K562 (cell line): ENCODE results near the gene MBD1. TPM values are rescaled to one million over a fixed set of nuclear protein-coding genes. Genes with fewer than 3 reads are reported as not detected.

Experiments
- ATAC-seq: fragments of 200-7000 bp; cut with Tn5 transposase; 3 replicates; pipeline ENCODE4 v1.9.1; 2020; ENCODE audit warnings: moderate library complexity
- BruUV-seq: library from RNA; stranded (reverse); fragments of 400-500 nt; replicated peaks from 2 replicates; lab custom pipeline; 2021; lab: Mats Ljungman, UMichigan
- CTCF ChIA-PET: fragments of 300-600 bp; formaldehyde crosslinking; extraction: SDS; loops from one replicate; lab custom pipeline; 2021; ENCODE audit warnings: low intra/inter-chr PET ratio; lab: Yijun Ruan, JAX
- POLR2A ChIA-PET: fragments of 300-600, 350-650 bp; sonication (Branson Sonifier 250); formaldehyde crosslinking; extraction: SDS; loops from one replicate; lab custom pipeline; 2021; ENCODE audit warnings: antibody characterized with exemption, inconsistent platforms; lab: Yijun Ruan, JAX
- DNase-seq, 4 experiments: peaks; one replicate each; pipeline versions ENCODE4 v3.0.0 to v3.0.0-alpha.2; 2011 to 2018; ENCODE audit warnings: low spot score in 3 of 4, mixed read lengths in 3 of 4; ENCODE audit errors: extremely low read depth in 1 of 4
- FAIRE-seq: peaks from 2 replicates; lab custom pipeline; 2011; peaks lifted over from hg19 to GRCh38; lab: Jason Lieb, UNC
- H2AFZ ChIP-seq: 2 replicates; pipeline ENCODE4 v1.6.0; 2011; ENCODE audit warnings: low read depth, low read length, control low read depth, inconsistent platforms
- H3K27ac ChIP-seq: fragments of 200-600 bp; 3 replicates; pipeline ENCODE4 v1.8.0; 2011; ENCODE audit warnings: low read depth, mild to moderate bottlenecking, control low read depth, inconsistent platforms, low read length, moderate library complexity, mixed read lengths; ENCODE audit errors: extremely low read depth
- H3K27me3 ChIP-seq, 2 experiments: fragments of 300-600 bp in 1 of 2; 2 replicates in 1 of 2; 3 replicates in 1 of 2; pipeline versions ENCODE4 v1.6.0 to v1.8.0; 2011; ENCODE audit warnings: inconsistent platforms in 2 of 2, low read length in 2 of 2, mild to moderate bottlenecking in 1 of 2, mixed read lengths in 1 of 2, moderate library complexity in 1 of 2; ENCODE audit not compliant: control insufficient read depth in 2 of 2, insufficient read depth in 2 of 2
- H3K36me3 ChIP-seq: fragments of 300-600 bp; 3 replicates; pipeline ENCODE4 v1.8.0; 2011; ENCODE audit warnings: mild to moderate bottlenecking, low read length, inconsistent platforms; ENCODE audit not compliant: control insufficient read depth, insufficient read depth
- H3K4me1 ChIP-seq, 2 experiments: fragments of 200-600 bp in 1 of 2; replicated peaks in 1 of 2; 2 replicates in 1 of 2; 3 replicates in 1 of 2; pipeline versions ENCODE4 v1.5.1 to v1.8.0; 2011; ENCODE audit warnings: inconsistent platforms in 2 of 2, low read length in 2 of 2, mild to moderate bottlenecking in 1 of 2, mixed read lengths in 1 of 2, moderate library complexity in 1 of 2; ENCODE audit not compliant: control insufficient read depth in 2 of 2, insufficient read depth in 2 of 2
- H3K4me2 ChIP-seq: 2 replicates; pipeline ENCODE4 v1.6.1; 2011; ENCODE audit warnings: low read length, control low read depth, inconsistent platforms, mixed read lengths; ENCODE audit not compliant: insufficient read depth
- H3K4me3 ChIP-seq: fragments of 200-600 bp; sonication (generic), shearing (Covaris generic); 2 replicates; pipeline ENCODE4 v1.5.1; 2016; ENCODE audit warnings: control low read depth, inconsistent platforms
- H3K79me2 ChIP-seq: fragments of 200-600 bp; 3 replicates; pipeline ENCODE4 v1.8.0; 2011; ENCODE audit warnings: low read length, inconsistent platforms; ENCODE audit not compliant: control insufficient read depth, insufficient read depth
- H3K9ac ChIP-seq, 2 experiments: 2 replicates each; pipeline versions ENCODE4 v1.6.0 to v1.6.1; 2011; ENCODE audit warnings: low read depth in 2 of 2, low read length in 2 of 2, control low read depth in 1 of 2, inconsistent platforms in 1 of 2, mild to moderate bottlenecking in 1 of 2, mixed read lengths in 1 of 2; ENCODE audit not compliant: insufficient read depth in 1 of 2
- H3K9me1 ChIP-seq: one replicate; pipeline ENCODE4 v1.6.0; 2011; ENCODE audit warnings: inconsistent platforms, mild to moderate bottlenecking, low read length, moderate library complexity; ENCODE audit not compliant: control insufficient read depth, insufficient read depth
- H3K9me3 ChIP-seq: replicated peaks from 2 replicates; pipeline ENCODE4 v1.5.1; 2011; ENCODE audit warnings: low read depth, low read length, inconsistent platforms; ENCODE audit not compliant: control insufficient read depth, insufficient read depth
- H4K20me1 ChIP-seq: replicated peaks from 2 replicates; pipeline ENCODE4 v1.6.1; 2011; ENCODE audit warnings: low read length, inconsistent platforms, mixed read lengths; ENCODE audit not compliant: control insufficient read depth, insufficient read depth
- ATF1 ChIP-seq, 2 experiments: fragments of 450-650 bp in 1 of 2; IDR thresholded peaks; 2 replicates each; pipeline ENCODE4 v1.6.1; 2016; ENCODE audit warnings: missing compliant biosample characterization in 1 of 2, missing genetic modification characterization in 1 of 2
- BMI1 ChIP-seq: fragments of 150-350 bp; IDR thresholded peaks from 2 replicates; pipeline ENCODE4 v1.6.1; 2014; ENCODE audit warnings: low read length
- E2F3 ChIP-seq: fragments of 250-450 bp; sonication (Bioruptor Pico); IDR thresholded peaks from 2 replicates; pipeline ENCODE4 v1.4.0; 2020; ENCODE audit warnings: mild to moderate bottlenecking
- MTF1 ChIP-seq: fragments of 250-450 bp; sonication (Bioruptor Pico); IDR thresholded peaks from 2 replicates; pipeline ENCODE4 v1.9.0; 2021; ENCODE audit warnings: moderate library complexity, mild to moderate bottlenecking, inconsistent platforms, borderline replicate concordance
- PYGO2 ChIP-seq: fragments of 450-650 bp; IDR thresholded peaks from 2 replicates; pipeline ENCODE4 v1.6.1; 2016; ENCODE audit warnings: mild to moderate bottlenecking, missing genetic modification characterization, moderate library complexity, missing compliant biosample characterization
- RB1 ChIP-seq: fragments of 450-650 bp; IDR thresholded peaks from 2 replicates; pipeline ENCODE4 v1.6.1; 2017; ENCODE audit warnings: low read depth, mild to moderate bottlenecking
- SMAD2 ChIP-seq: fragments of 150-350 bp; IDR thresholded peaks from 2 replicates; pipeline ENCODE4 v1.6.1; 2014; ENCODE audit warnings: low read depth, mild to moderate bottlenecking, low read length
- ZBTB17 ChIP-seq: fragments of 450-650 bp; formaldehyde crosslinking; IDR thresholded peaks from 2 replicates; pipeline ENCODE4 v1.4.0; 2020; ENCODE audit warnings: mild to moderate bottlenecking
- ZNF23 ChIP-seq: fragments of 250-450 bp; sonication (Bioruptor Pico); IDR thresholded peaks from 2 replicates; pipeline ENCODE4 v1.4.0; 2020; ENCODE audit warnings: mild to moderate bottlenecking
- in situ Hi-C: fragments of 300-500 bp; cut with MboI; formaldehyde crosslinking; loops from 4 replicates; pipeline ENCODE4 v1.15.0; 2018; ENCODE audit warnings: inconsistent platforms, mixed read lengths
- intact Hi-C: fragments of 100-400 bp; cut with micrococcal nuclease; formaldehyde crosslinking; loops from 2 replicates; pipeline ENCODE4 v1.14.2; 2022
- polyA plus RNA-seq, 8 experiments: library from polyadenylated mRNA; depleted of rRNA in 4 of 8; stranded (reverse) in 5 of 8; unstranded in 3 of 8; fragments of >200 nt; fragmentation: Nextera tagmentation in 2 of 8; fragmentation: Illumina TruSeq in 1 of 8; extraction: Ambion mirVana in 2 of 8; extraction: Trizol in 1 of 8; gene quantifications; 2 replicates each; pipeline versions ENCODE4 v1.2.1 to v1.2.3, GENCODE V29; 2011 to 2014; ENCODE audit warnings: inconsistent platforms in 1 of 8, missing spikeins in 1 of 8
- total RNA-seq, 7 experiments: library from RNA; depleted of rRNA in 6 of 7; stranded (reverse); fragments of >200 nt in 6 of 7; fragmentation: Illumina TruSeq in 2 of 7; extraction: Trizol in 2 of 7; gene quantifications; 2 replicates each; pipeline versions ENCODE4 v1.2.1 to v1.2.3, GENCODE V29; 2011 to 2021; ENCODE audit warnings: low replicate concordance in 1 of 7
- TF ChIP-seq, protein P1 (sequence below), 2 experiments: fragments of 450-650 bp in 1 of 2; IDR thresholded peaks; 2 replicates each; pipeline ENCODE4 v1.6.1; 2011 to 2017; ENCODE audit warnings: low read depth in 2 of 2, antibody characterized with exemption in 1 of 2, borderline replicate concordance in 1 of 2, low read length in 1 of 2, mild to moderate bottlenecking in 1 of 2, mixed read lengths in 1 of 2; ENCODE audit not compliant: control insufficient read depth in 1 of 2

MBD1 gene
- total and polyA plus RNA-seq, 9 of the 15 experiments (the other 6 are each of a cell fraction or from before 2014, with no cell fraction given), result 3.0 to 59.7 (median 31.7) TPM

DNA sequence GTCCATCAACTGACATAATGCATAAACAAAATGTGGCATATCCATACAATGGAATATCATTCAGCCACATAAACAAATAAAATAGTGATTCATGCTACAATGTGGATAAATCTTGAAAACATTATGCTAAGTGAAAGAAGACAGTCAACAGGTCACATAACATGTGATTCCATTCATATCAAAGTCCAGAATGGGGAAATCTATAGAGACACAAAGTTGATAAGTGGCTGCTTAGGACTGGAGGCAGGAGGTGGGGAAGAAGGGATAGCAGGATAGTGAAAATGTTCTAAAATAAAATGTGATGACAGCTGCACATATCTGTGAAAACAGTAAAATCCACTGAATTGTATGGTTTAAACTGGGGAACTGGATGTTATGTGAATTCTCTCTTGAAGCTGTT lies 33.8 kb downstream of the MBD1 start:
- ATAC-seq (no peak), DNase-seq (no peak), FAIRE-seq (no peak)
- Histone ChIP-seq H3K27ac (no peak overlapping the region), H3K4me3 (no peak overlapping the region), H3K27me3 (no peaks in the 10 kb centered on the region), H3K4me1 (no peaks in the 10 kb centered on the region), H4K20me1 (no peaks in the 10 kb centered on the region), H3K4me2 (no peak overlapping the region), H2AFZ (no peak overlapping the region), H3K79me2 (no peaks in the 10 kb centered on the region), H3K9me3 (no peaks in the 10 kb centered on the region), H3K9me1 (no peaks in the 10 kb centered on the region), H3K9ac (no peak overlapping the region), H3K36me3 (no peaks in the 10 kb centered on the region)
- ChIA-PET POLR2A (no interaction called here), CTCF (no interaction called here)
- BruUV-seq, result no TSS peak
- in situ Hi-C loops (no loop called here), intact Hi-C loops (no loop called here)
- TF ChIP-seq RB1 (no peak), BMI1 (no peak), ZNF23 (CRISPR knock-in tag) (no peak), SMAD2 (no peak), ATF1 (CRISPR knock-in tag; IDR thresholded peaks at IDR 0.05) (no peak), ATF1 (tag; IDR thresholded peaks at IDR 0.05) (no peak), E2F3 (CRISPR knock-in tag) (no peak), PYGO2 (tag) (no peak), ZBTB17 (CRISPR knock-in tag) (no peak), MTF1 (CRISPR knock-in tag) (no peak)
- TF ChIP-seq, protein P1, sequence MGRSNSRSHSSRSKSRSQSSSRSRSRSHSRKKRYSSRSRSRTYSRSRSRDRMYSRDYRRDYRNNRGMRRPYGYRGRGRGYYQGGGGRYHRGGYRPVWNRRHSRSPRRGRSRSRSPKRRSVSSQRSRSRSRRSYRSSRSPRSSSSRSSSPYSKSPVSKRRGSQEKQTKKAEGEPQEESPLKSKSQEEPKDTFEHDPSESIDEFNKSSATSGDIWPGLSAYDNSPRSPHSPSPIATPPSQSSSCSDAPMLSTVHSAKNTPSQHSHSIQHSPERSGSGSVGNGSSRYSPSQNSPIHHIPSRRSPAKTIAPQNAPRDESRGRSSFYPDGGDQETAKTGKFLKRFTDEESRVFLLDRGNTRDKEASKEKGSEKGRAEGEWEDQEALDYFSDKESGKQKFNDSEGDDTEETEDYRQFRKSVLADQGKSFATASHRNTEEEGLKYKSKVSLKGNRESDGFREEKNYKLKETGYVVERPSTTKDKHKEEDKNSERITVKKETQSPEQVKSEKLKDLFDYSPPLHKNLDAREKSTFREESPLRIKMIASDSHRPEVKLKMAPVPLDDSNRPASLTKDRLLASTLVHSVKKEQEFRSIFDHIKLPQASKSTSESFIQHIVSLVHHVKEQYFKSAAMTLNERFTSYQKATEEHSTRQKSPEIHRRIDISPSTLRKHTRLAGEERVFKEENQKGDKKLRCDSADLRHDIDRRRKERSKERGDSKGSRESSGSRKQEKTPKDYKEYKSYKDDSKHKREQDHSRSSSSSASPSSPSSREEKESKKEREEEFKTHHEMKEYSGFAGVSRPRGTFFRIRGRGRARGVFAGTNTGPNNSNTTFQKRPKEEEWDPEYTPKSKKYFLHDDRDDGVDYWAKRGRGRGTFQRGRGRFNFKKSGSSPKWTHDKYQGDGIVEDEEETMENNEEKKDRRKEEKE (IDR thresholded peaks at IDR 0.05; ENCODE audit: borderline replicate concordance in 1 of 2, control insufficient read depth in 1 of 2, low read depth in 2 of 2, low read length in 1 of 2), result no peak
